ENCODE data around the gene TRIL.

DNA sequence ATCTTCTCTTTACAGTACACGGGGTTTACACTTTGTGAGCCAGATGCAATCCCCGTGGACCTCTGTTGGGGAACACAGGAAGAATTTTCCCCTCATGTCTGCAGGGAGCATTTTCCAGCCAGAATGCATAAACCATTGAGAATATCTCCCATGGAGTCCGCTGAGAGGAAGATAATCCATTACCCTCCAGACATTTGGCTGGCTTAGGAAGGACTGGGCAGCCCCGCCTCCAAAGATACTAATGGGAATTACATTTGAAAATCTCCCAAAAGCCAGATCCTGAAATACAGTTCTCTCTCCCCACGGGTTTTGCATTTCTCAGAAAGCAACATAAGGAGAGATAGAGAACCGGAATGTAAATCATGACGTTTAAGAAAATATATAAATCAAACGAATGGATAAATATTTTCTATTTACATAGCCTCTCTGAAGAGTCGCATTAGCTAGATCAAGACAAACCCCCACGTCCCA is 53.5 kb downstream of the TRIL start:
- no peak for TF ChIP-seq POLR2A (IDR thresholded peaks at IDR 0.05; ENCODE audit: low read depth, low read length)
- no peak for TF ChIP-seq TAF1 (IDR thresholded peaks at IDR 0.05; ENCODE audit: low read depth, low read length)
- no peak for TF ChIP-seq POLR2AphosphoS5 (IDR thresholded peaks at IDR 0.05; ENCODE audit: low read depth, low read length)
- no peak for TF ChIP-seq PAX5 (IDR thresholded peaks at IDR 0.05; ENCODE audit: insufficient read depth, low read length, severe bottlenecking)
